ENCODE results near the gene CDH13. TPM values are rescaled to one million over a fixed set of nuclear protein-coding genes. Genes with fewer than 3 reads are reported as not detected.

The CDH13 gene
- total and polyA plus RNA-seq, 10 of the 15 experiments (the other 5 are each of a cell fraction or from before 2014, with no cell fraction given): under 0.01 to 0.05 TPM; not detected in 8

DNA sequence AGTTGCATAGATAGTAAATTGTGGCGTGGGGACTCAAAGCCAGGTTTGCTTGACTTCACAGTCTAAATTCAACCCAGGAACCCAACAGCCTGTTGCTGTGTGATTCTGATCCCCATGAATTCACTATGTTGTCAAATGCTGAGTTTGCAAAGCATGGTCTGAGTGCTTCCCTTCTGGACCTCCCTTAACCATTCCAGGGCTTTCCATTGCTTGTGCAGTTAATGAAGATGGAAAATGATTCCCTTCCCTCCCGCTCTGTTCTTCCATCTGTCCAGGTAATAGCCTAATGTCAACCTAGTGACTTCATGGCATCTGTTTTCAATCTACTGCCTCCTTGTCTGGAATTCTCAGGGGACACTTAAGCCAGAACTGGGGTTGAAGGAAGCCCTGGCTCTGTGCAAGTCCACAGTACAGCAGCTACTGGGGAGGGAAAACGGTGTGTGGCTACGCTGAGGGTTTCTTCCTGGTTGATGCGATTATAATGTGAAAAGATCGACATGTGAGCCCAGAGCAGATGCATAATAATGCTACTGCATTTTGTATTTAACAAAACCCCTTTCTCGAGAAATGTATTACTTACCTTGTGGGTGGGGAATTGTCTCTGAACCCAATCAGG lies 206.7 kb downstream of the CDH13 start:
- Histone ChIP-seq H4K20me1 (ENCODE audit: control insufficient read depth, insufficient read depth) (no peaks in the 10 kb centered on the region), H3K79me2 (ENCODE audit: control insufficient read depth, insufficient read depth, low read length) (no peaks in the 10 kb centered on the region), H3K36me3 (ENCODE audit: control insufficient read depth in 2 of 2, insufficient read depth in 2 of 2, low read length in 1 of 2) (no peaks in the 10 kb centered on the region), H3K27me3 (replicated peaks in 1 of 2; ENCODE audit: control insufficient read depth in 2 of 2, insufficient read depth in 2 of 2, low read length in 1 of 2) (no peaks in the 10 kb centered on the region; a peak in 1 of 4 replicates), H3K27ac (ENCODE audit: control insufficient read depth, insufficient read depth) (no peak overlapping the region), H3K4me1 (ENCODE audit: control insufficient read depth, insufficient read depth, low read length) (no peaks in the 10 kb centered on the region), H2AFZ (ENCODE audit: control insufficient read depth, low read depth, low read length) (no peak overlapping the region), H3K4me2 (ENCODE audit: control insufficient read depth, insufficient read depth) (no peak overlapping the region), H3K9ac (ENCODE audit: control insufficient read depth, insufficient read depth, low read length) (no peak overlapping the region), H3K4me3 (no peak overlapping the region), H3K9me3 (replicated peaks; ENCODE audit: control insufficient read depth, insufficient read depth, low read length) (no peaks in the 10 kb centered on the region)
- ChIA-PET CTCF (no interaction called here), POLR2A (no interaction called here), SMC1A (ENCODE audit: uncharacterized antibody, unreplicated experiment) (no interaction called here), RAD21 (ENCODE audit: unreplicated experiment) (no interaction called here)
- FAIRE-seq: no peak
- no peak for ATAC-seq
- intact Hi-C loops (cut with micrococcal nuclease; ENCODE audit: unreplicated experiment) (no loop called here), in situ Hi-C loops (cut with MboI) (no loop called here)
- no peak for DNase-seq (ENCODE audit: low read depth, low spot score)
- no TSS peak for BruUV-seq (replicated peaks)
- WGBS (ENCODE audit: insufficient coverage, insufficient replicate concordance, low lambda C conversion rate, missing lambda C conversion rate): 14% methylated on average over 7 of the region's 7 CpGs
- TF ChIP-seq POLR2AphosphoS5 (IDR thresholded peaks at IDR 0.05; ENCODE audit: low read length) (no peak), CBX3 (IDR thresholded peaks at IDR 0.05; ENCODE audit: borderline replicate concordance, low read depth) (no peak), POLR2AphosphoS2 (IDR thresholded peaks at IDR 0.05; ENCODE audit: low read depth, low read length) (no peak), DPF2 (IDR thresholded peaks at IDR 0.05) (no peak), FOXK2 (IDR thresholded peaks at IDR 0.05) (no peak), BACH1 (IDR thresholded peaks at IDR 0.05; ENCODE audit: borderline replicate concordance) (no peak), LARP7 (IDR thresholded peaks at IDR 0.05) (no peak), TBL1XR1 (IDR thresholded peaks at IDR 0.05; ENCODE audit: low read depth, low read length) (no peak), MTA2 (IDR thresholded peaks at IDR 0.05; ENCODE audit: low read depth) (no peak), TCF12 (IDR thresholded peaks at IDR 0.05; ENCODE audit: low read depth, low read length) (no peak), ETV6 (conservative IDR thresholded peaks at IDR 0.05 in 1 of 2, IDR thresholded peaks at IDR 0.05 in 1 of 2; ENCODE audit: borderline replicate concordance in 1 of 2, low read depth in 1 of 2) (no peak), CBX5 (IDR thresholded peaks at IDR 0.05; ENCODE audit: low read depth) (no peak)
- TF ChIP-seq, protein P1, sequence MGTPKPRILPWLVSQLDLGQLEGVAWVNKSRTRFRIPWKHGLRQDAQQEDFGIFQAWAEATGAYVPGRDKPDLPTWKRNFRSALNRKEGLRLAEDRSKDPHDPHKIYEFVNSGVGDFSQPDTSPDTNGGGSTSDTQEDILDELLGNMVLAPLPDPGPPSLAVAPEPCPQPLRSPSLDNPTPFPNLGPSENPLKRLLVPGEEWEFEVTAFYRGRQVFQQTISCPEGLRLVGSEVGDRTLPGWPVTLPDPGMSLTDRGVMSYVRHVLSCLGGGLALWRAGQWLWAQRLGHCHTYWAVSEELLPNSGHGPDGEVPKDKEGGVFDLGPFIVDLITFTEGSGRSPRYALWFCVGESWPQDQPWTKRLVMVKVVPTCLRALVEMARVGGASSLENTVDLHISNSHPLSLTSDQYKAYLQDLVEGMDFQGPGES (IDR thresholded peaks at IDR 0.05): no peak
- TF ChIP-seq, protein P2, sequence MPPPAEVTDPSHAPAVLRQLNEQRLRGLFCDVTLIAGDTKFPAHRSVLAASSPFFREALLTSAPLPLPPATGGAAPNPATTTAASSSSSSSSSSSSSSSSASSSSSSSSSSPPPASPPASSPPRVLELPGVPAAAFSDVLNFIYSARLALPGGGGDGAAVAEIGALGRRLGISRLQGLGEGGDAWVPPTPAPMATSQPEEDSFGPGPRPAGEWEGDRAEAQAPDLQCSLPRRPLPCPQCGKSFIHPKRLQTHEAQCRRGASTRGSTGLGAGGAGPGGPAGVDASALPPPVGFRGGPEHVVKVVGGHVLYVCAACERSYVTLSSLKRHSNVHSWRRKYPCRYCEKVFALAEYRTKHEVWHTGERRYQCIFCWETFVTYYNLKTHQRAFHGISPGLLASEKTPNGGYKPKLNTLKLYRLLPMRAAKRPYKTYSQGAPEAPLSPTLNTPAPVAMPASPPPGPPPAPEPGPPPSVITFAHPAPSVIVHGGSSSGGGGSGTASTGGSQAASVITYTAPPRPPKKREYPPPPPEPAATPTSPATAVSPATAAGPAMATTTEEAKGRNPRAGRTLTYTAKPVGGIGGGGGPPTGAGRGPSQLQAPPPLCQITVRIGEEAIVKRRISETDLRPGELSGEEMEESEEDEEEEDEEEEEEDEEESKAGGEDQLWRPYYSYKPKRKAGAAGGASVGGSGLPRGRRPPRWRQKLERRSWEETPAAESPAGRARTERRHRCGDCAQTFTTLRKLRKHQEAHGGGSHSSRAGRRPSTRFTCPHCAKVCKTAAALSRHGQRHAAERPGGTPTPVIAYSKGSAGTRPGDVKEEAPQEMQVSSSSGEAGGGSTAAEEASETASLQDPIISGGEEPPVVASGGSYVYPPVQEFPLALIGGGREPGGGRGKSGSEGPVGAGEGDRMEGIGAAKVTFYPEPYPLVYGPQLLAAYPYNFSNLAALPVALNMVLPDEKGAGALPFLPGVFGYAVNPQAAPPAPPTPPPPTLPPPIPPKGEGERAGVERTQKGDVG (CRISPR knock-in tag; IDR thresholded peaks at IDR 0.05): no peak
- TF ChIP-seq, protein P3, sequence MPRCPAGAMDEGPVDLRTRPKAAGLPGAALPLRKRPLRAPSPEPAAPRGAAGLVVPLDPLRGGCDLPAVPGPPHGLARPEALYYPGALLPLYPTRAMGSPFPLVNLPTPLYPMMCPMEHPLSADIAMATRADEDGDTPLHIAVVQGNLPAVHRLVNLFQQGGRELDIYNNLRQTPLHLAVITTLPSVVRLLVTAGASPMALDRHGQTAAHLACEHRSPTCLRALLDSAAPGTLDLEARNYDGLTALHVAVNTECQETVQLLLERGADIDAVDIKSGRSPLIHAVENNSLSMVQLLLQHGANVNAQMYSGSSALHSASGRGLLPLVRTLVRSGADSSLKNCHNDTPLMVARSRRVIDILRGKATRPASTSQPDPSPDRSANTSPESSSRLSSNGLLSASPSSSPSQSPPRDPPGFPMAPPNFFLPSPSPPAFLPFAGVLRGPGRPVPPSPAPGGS (IDR thresholded peaks at IDR 0.05; ENCODE audit: borderline replicate concordance, insufficient read depth, low read depth, low read length, poor library complexity, severe bottlenecking): no peak
